ENCODE results near the gene ZNF205.
"Not testable (repeated sequence)": the region's sequence is repeated elsewhere in the genome, so short reads cannot be mapped to it uniquely, and the experiment has no call there.

The ZNF205 gene

GRCh38 chr16:3112058-3112880 lies at the start of gene ZNF205:
Gene ZNF205, plus strand, starts transcription at chr16:3112586. Its CDS starts 845 bp downstream, at chr16:3113431.
- Mint-ChIP-seq H3K36me3 (ENCODE audit: low read depth) (no peaks in the 10 kb centered on the region), H3K27me3 (peaks cover 6% of the 10 kb centered on the region)
- DNase-seq = no peak

GRCh38 chr16:3063625-3064386 lies 48.6 kb upstream of the ZNF205 start:
- no peak for DNase-seq
- no peaks in the 10 kb centered on the region for H3K27me3 Mint-ChIP-seq
- H3K4me3 Mint-ChIP-seq = peak overlapping the region; percentile 100
- peaks cover 35% of the 10 kb centered on the region for H3K36me3 Mint-ChIP-seq (ENCODE audit: low read depth)
- H3K9me3 Mint-ChIP-seq = no peaks in the 10 kb centered on the region
- peak overlapping the region; percentile 99 for H3K27ac Mint-ChIP-seq
- H3K4me1 Mint-ChIP-seq (ENCODE audit: low read depth) = peaks cover 61% of the 10 kb centered on the region

More at GRCh38 chr16:3112058-3112880, at the start of gene ZNF205:
- Mint-ChIP-seq H3K4me3 (no peak within 1 kb of the TSS), H3K4me1 (ENCODE audit: low read depth) (peaks cover 2% of the 10 kb centered on the region), H3K27ac (no peak within 1 kb of the TSS), H3K9me3 (no peaks in the 10 kb centered on the region)

- no peaks in the 10 kb centered on the region for H3K9me3 Mint-ChIP-seq
- H3K27me3 Mint-ChIP-seq = no peaks in the 10 kb centered on the region
- peaks cover 65% of the 10 kb centered on the region for H3K4me1 Mint-ChIP-seq (ENCODE audit: low read depth)
- peak within 1 kb of the TSS; percentile 99 for H3K27ac Mint-ChIP-seq
- DNase-seq = peak; percentile 83
- peak within 1 kb of the TSS; percentile 100 for H3K4me3 Mint-ChIP-seq
- peaks cover 47% of the 10 kb centered on the region for H3K36me3 Mint-ChIP-seq (ENCODE audit: low read depth)
Observed at GRCh38 chr16:3065069-3065741, 47.2 kb upstream of the ZNF205 start, which contains the start of gene IL32. Gene IL32, plus strand, starts transcription at chr16:3065640. Its CDS starts 172 bp downstream, at chr16:3065812.

DNA sequence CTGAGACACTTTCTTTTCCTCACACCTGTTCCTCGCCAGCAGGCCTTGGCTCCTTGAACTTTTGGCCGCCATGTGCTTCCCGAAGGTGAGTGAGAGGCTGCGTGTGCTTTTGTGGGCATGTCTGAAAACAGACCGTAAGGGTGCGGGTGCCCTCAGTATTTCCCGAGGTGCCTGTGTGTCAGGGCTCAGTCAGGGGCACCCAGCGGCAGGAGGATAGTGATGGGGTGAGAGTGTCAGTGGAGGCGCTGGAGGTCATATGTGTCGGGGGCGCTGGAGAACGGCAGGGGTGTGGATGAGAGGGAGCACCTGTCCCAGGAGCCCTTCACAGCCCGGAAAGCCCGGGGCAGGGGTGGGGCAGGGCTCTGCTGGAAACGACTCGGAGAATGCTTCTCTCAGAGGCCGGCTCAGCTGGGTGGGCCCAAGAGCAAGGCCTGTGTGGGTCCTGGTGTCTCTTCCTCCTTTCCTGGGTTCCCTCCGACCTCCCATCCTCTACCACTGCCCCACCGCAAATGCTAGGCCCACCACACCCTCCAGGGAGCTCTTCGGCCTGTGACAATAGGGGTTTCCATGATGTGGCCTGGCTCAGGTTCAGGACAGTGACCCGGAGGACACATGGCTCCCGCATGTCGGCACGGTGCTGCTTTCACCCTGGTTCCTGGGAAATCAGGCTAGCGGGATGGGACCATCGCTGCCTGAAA lies 46.5 kb upstream of the ZNF205 start:
- Mint-ChIP-seq H3K4me3 (peak overlapping the region; percentile 100), H3K27ac (peak overlapping the region; percentile 99), H3K36me3 (ENCODE audit: low read depth) (peaks cover 51% of the 10 kb centered on the region), H3K27me3 (no peaks in the 10 kb centered on the region), H3K4me1 (ENCODE audit: low read depth) (peaks cover 66% of the 10 kb centered on the region), H3K9me3 (no peaks in the 10 kb centered on the region)
- no peak for DNase-seq

DNA sequence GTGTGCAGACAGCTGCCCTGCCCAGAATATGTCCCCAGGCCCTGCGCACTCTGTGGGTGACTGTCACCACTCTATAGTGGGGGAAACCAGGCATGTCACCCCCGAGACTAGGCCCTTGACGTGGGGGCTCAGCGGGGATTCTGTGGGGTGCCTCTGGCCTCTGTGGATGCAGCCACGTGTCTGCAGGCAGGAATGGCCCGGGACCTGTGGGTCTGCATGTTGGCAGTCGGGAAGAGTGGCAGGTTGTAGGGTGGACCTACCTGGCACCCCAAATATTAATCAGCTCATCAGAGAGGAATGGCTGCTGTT lies 46.0 kb upstream of the ZNF205 start:
- H3K36me3 Mint-ChIP-seq (ENCODE audit: low read depth) = peaks cover 51% of the 10 kb centered on the region
- DNase-seq = peak; percentile 64
- H3K4me3 Mint-ChIP-seq = peak overlapping the region; percentile 100
- H3K27ac Mint-ChIP-seq = peak overlapping the region; percentile 99
- no peaks in the 10 kb centered on the region for H3K9me3 Mint-ChIP-seq
- H3K27me3 Mint-ChIP-seq = no peaks in the 10 kb centered on the region
- H3K4me1 Mint-ChIP-seq (ENCODE audit: low read depth) = peaks cover 71% of the 10 kb centered on the region

DNA sequence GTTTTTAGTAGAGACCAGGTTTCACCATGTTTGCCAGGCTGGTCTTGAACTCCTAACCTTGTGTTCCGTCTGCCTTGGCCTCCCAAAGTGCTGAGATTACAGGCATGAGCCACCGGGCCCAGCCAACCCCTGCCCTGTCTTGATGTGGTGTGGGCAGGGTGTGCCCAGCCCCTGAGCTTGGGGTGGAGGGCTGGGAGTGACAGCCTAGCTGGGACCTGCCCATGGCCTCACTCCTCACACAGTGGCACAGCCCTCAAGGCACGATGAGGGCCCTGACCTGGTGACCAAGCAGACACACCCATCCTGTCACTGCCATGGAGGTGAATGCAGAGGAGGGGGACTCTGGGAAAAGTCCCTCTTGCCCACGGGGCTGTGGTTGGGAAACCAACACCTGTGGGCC lies 43.9 kb upstream of the ZNF205 start:
- Mint-ChIP-seq H3K9me3 (no peaks in the 10 kb centered on the region), H3K36me3 (ENCODE audit: low read depth) (peaks cover 51% of the 10 kb centered on the region), H3K4me1 (ENCODE audit: low read depth) (peaks cover 73% of the 10 kb centered on the region), H3K27me3 (no peaks in the 10 kb centered on the region), H3K4me3 (peak overlapping the region; percentile 100), H3K27ac (peak overlapping the region; percentile 96)
- no peak for DNase-seq

DNA sequence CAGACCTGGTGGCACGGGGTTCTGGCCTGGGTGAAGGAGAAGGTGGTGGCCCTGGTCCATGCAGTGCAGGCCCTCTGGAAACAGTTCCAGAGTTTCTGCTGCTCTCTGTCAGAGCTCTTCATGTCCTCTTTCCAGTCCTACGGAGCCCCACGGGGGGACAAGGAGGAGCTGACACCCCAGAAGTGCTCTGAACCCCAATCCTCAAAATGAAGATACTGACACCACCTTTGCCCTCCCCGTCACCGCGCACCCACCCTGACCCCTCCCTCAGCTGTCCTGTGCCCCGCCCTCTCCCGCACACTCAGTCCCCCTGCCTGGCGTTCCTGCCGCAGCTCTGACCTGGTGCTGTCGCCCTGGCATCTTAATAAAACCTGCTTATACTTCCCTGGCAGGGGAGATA lies 43.2 kb upstream of the ZNF205 start:
- Mint-ChIP-seq H3K4me1 (ENCODE audit: low read depth) (peaks cover 74% of the 10 kb centered on the region), H3K27ac (peak overlapping the region; percentile 87), H3K4me3 (peak overlapping the region; percentile 50), H3K36me3 (ENCODE audit: low read depth) (peaks cover 51% of the 10 kb centered on the region)
- not testable (repeated sequence) for H3K27me3 Mint-ChIP-seq, H3K9me3 Mint-ChIP-seq, DNase-seq

GRCh38 chr16:3070608-3071111 lies 41.7 kb upstream of the ZNF205 start:
- peak overlapping the region; percentile 87 for H3K27ac Mint-ChIP-seq
- peak; percentile 58 for DNase-seq
- no peaks in the 10 kb centered on the region for H3K27me3 Mint-ChIP-seq
- H3K4me1 Mint-ChIP-seq (ENCODE audit: low read depth) = peaks cover 74% of the 10 kb centered on the region
- peaks cover 52% of the 10 kb centered on the region for H3K36me3 Mint-ChIP-seq (ENCODE audit: low read depth)
- no peaks in the 10 kb centered on the region for H3K9me3 Mint-ChIP-seq
- H3K4me3 Mint-ChIP-seq = peak overlapping the region; percentile 50

DNA sequence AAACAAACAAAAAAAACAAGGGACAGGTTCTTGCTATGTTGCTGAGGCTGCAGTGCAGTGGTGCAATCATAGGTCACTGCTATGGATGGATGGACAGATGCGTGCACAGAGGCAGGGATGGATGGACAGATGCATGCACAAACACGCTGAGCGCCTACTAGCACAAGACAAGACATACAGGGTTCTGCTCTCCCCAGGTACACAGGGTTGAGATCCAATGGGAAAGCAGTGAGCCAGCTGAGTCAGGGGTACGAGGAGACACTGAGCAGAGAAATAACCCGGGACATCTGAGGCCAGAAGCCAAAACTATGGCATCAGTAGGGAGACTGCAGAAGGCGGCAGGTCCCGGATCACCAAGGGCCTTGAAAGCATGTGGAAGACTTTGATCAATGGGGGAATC lies 40.7 kb upstream of the ZNF205 start:
- peaks cover 83% of the 10 kb centered on the region for H3K4me1 Mint-ChIP-seq (ENCODE audit: low read depth)
- H3K4me3 Mint-ChIP-seq = no peak overlapping the region
- H3K36me3 Mint-ChIP-seq (ENCODE audit: low read depth) = peaks cover 44% of the 10 kb centered on the region
- no peaks in the 10 kb centered on the region for H3K27me3 Mint-ChIP-seq
- DNase-seq = peak; percentile 47
- peak overlapping the region; percentile 76 for H3K27ac Mint-ChIP-seq
- no peaks in the 10 kb centered on the region for H3K9me3 Mint-ChIP-seq

DNA sequence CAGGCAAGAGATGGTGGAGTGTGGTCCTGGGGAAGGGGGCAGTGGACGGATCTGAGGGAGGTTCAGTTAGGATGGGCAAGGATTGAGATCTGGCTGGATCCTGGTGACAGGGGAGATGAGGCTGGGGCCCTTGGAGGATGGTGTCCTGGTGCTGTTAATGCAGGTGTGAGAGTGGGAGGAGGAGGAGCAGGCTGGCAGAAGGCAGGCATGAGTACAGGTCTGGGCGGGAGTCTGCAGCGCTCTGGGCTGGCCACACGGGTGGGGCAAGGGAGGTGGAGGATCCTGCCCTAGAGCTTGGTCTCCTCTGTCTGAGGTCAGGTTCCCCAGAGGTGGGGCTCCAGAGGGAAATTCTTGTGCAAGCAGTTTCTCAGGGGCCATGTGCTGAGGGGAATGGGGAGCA lies 40.2 kb upstream of the ZNF205 start:
- H3K36me3 Mint-ChIP-seq (ENCODE audit: low read depth) = peaks cover 46% of the 10 kb centered on the region
- not testable (repeated sequence) for H3K27me3 Mint-ChIP-seq, H3K9me3 Mint-ChIP-seq, H3K4me3 Mint-ChIP-seq
- peak overlapping the region; percentile 76 for H3K27ac Mint-ChIP-seq
- DNase-seq = peak; percentile 61
- H3K4me1 Mint-ChIP-seq (ENCODE audit: low read depth) = peaks cover 88% of the 10 kb centered on the region

- peaks cover 88% of the 10 kb centered on the region for H3K4me1 Mint-ChIP-seq (ENCODE audit: low read depth)
- peak overlapping the region; percentile 97 for H3K27ac Mint-ChIP-seq
- peak; percentile 56 for DNase-seq
- not testable (repeated sequence) for H3K9me3 Mint-ChIP-seq, H3K27me3 Mint-ChIP-seq, H3K4me3 Mint-ChIP-seq
- H3K36me3 Mint-ChIP-seq (ENCODE audit: low read depth) = peaks cover 46% of the 10 kb centered on the region
Observed at GRCh38 chr16:3072576-3073263, 39.7 kb upstream of the ZNF205 start.

- no peak overlapping the region for H3K4me3 Mint-ChIP-seq
- no peak for DNase-seq
- H3K9me3 Mint-ChIP-seq = peaks cover 3% of the 10 kb centered on the region
- peak overlapping the region; percentile 97 for H3K27ac Mint-ChIP-seq
- H3K36me3 Mint-ChIP-seq (ENCODE audit: low read depth) = peaks cover 44% of the 10 kb centered on the region
- peaks cover 88% of the 10 kb centered on the region for H3K4me1 Mint-ChIP-seq (ENCODE audit: low read depth)
- no peaks in the 10 kb centered on the region for H3K27me3 Mint-ChIP-seq
Observed at GRCh38 chr16:3073448-3073847, 38.9 kb upstream of the ZNF205 start.

DNA sequence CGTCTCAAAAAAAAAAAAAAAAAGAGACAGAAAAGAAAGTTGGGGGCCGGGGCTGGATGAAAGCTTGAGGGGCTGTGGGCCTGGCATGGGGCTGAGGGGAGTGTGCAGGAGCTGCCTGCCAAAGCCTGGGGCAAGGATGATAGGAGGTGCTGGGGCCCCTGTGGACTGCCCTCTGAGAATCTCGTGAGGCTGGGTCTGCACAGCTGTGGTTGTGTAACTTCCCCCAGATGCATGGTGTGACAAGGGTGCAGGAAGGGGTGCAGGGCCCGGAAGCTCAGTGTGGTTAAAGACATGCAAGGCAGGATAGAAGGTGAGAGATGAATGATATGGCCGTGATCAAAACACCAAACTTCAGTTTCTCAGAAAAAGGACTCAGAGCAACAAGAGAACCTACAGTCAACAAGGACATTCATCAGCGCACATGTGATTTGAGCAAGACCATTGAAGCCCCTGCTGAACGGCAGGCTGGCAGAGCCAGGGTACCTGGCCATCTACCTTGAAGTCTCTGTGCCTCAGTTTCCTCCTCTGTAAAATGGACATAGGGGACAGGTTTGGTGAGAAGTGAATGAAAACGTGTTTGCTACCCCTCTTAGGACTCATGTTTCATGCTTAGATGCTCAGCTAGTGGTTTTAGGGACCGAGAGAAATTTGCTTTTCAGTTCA lies 37.4 kb upstream of the ZNF205 start:
- H3K9me3 Mint-ChIP-seq = peaks cover 10% of the 10 kb centered on the region

More for the DNA sequence above, 37.4 kb upstream of the ZNF205 start:
- Mint-ChIP-seq H3K27me3 (no peaks in the 10 kb centered on the region), H3K27ac (peak overlapping the region; percentile 97), H3K4me3 (peak overlapping the region; percentile 75), H3K4me1 (ENCODE audit: low read depth) (peaks cover 86% of the 10 kb centered on the region), H3K36me3 (ENCODE audit: low read depth) (peaks cover 40% of the 10 kb centered on the region)
- peak; percentile 80 for DNase-seq
